IPS-18c (cell line): ENCODE results near the gene PLCB2.

Experiments used
- H3K4me3 ChIP-seq: 2 replicates; pipeline ENCODE4 v1.7.0; 2013; ENCODE audit warnings: low read depth, mild to moderate bottlenecking, low read length, moderate library complexity; ENCODE audit not compliant: insufficient read depth
- H3K9me3 ChIP-seq: one replicate; pipeline ENCODE4 v1.6.1; 2013; ENCODE audit warnings: mild to moderate bottlenecking, low read length, moderate library complexity; ENCODE audit not compliant: control insufficient read depth, insufficient read depth

Gene PLCB2

GRCh38 chr15:40285151-40285550, 22.6 kb downstream of the PLCB2 start:
- H3K4me3 ChIP-seq, result no peak overlapping the region
- no peaks in the 10 kb centered on the region for H3K9me3 ChIP-seq

- Histone ChIP-seq H3K4me3 (peak overlapping the region; percentile 57; the same call in 1 of the 2 replicates), H3K9me3 (no peaks in the 10 kb centered on the region)
Observed at GRCh38 chr15:40283615-40284300, 24.0 kb downstream of the PLCB2 start.

DNA sequence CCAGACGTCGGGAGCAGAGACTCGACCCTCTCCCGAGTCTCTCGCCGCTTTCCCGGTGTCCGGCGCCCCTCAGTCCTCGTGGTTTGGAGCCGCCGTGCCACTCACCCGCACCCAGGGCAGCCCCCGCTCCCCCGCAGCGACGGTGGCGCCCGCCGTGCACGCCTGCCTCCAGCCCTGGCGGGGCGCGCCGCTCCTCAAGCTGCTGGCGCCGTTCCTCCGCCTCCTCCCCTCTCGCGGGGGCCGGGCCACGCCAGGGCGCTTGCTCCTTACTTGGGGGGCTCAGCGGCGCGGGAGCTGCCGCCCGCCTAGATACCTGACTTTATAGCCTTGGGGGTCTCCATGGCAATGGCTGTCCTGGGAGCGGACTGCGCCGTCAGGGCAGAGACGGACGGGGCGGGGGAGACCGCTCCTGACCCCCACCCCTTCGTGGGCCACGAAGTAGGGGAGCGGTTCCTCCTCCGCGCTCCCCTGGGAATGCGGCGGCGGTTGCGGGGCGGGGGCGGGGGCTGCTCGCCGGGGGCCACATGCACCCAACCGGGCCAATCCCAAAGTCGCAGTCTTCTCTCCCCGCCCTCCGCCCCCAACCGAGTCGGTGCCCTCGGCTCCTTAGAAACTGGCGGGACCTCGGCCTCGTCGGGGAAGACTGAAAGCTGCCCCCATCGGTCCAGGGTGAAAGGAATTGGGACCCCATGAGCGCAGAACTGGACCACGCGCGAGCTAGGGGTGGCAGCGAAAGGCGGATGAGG, 24.7 kb downstream of the PLCB2 start, which contains the start of gene ANKRD63:
TSS of gene ANKRD63 (minus strand) at position 196 of the 746 bp plus-strand sequence. CDS start 478 bp downstream, outside the sequence.
- Histone ChIP-seq H3K4me3 (peak within 1 kb of the TSS; percentile 57), H3K9me3 (no peaks in the 10 kb centered on the region)

DNA sequence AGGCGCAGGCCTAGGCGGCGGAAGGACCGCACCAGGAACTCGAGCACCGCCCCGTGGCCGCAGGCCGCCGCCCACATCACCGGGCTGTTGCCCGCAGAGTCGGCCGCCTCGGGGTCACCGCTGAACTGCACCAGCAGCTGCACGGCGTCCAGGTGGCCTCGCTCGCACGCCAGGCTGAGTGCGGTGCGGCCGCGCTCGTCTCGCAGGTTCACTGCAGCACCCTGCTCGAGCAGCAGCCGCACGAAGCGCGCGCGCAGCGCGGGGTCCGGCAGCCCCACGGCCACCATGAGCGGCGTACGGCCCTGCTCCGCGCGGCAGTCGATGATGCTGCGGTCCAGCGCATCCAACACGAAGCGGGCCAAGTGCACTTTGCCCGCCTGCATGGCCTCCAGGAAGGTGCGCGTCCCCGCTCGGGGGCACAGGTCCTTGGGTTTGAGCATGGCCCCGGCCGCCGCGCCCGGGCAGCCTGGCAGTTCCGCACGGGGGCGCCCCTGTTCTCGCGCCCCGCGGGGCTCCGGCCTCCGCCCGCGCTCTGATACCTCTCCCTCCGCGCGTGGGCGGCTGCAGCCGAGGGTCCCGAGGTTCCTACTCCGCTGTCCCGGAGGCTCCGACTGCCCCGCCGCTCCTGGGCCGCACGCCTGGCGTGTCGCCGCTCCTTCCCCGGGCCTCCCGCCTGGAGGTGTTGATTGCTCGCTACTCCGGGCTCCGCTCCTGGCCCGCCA, 25.4 kb downstream of the PLCB2 start:
- peak overlapping the region; percentile 57 for H3K4me3 ChIP-seq

DNA sequence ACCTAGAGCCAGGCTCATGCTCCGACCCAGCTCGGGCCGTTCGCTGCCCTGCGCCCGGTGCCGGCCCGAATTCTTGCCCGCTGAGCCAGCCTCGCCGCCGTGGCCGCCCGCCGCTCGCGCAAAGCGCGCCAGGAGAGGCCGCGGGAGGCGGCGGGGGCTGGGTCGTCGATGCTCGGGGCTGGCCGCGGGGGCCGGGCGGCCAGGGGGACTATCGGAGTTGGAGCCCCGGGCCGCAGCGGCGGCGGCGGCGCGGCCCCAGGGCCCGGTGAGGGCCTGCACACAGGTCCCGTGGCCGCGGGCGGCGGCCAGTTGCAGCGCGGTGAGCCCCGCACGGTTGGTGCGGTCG, 26.0 kb downstream of the PLCB2 start:
- H3K4me3 ChIP-seq, result peak overlapping the region; percentile 57

More for the DNA sequence above, 25.4 kb downstream of the PLCB2 start:
- no peaks in the 10 kb centered on the region for H3K9me3 ChIP-seq

DNA sequence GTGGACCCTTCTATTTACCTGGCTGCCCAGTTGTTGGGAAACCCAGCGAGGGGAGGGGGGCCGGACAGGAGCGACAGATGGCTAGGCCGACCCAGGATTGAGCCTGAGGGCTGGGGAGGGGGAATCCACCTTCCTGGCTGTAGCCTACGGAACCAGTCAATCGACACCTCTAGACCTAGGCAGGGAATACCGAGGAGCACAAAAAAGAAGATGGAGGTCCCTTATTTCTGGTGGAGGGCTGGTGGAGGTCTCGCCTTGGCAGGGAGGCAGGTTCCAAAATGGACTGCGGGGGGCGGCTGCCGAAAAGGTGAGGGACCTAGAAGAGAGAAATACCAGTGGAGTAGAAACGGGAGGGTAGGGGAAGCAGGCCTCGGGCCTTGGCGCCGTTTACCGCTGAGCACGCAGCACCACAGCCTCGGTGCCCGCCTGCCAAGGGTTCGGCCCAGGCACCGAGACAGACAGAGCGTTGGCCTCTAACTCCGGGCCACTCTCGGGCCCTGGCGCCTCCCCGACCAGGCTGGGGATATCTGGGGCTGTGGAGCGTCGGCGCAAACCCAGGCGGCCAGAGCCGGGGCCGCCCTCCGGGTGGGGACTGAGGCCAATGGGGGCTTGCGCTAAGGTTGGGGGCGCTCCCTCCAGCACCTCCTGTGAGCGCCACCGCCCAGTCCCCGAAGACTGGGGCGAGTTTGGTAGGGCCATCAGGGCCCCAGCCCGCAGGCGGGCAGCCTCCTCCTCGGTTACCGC, 26.5 kb downstream of the PLCB2 start:
- Histone ChIP-seq H3K9me3 (no peaks in the 10 kb centered on the region), H3K4me3 (peak overlapping the region; percentile 36)

More for the DNA sequence above, 26.0 kb downstream of the PLCB2 start:
- H3K9me3 ChIP-seq, result no peaks in the 10 kb centered on the region

DNA sequence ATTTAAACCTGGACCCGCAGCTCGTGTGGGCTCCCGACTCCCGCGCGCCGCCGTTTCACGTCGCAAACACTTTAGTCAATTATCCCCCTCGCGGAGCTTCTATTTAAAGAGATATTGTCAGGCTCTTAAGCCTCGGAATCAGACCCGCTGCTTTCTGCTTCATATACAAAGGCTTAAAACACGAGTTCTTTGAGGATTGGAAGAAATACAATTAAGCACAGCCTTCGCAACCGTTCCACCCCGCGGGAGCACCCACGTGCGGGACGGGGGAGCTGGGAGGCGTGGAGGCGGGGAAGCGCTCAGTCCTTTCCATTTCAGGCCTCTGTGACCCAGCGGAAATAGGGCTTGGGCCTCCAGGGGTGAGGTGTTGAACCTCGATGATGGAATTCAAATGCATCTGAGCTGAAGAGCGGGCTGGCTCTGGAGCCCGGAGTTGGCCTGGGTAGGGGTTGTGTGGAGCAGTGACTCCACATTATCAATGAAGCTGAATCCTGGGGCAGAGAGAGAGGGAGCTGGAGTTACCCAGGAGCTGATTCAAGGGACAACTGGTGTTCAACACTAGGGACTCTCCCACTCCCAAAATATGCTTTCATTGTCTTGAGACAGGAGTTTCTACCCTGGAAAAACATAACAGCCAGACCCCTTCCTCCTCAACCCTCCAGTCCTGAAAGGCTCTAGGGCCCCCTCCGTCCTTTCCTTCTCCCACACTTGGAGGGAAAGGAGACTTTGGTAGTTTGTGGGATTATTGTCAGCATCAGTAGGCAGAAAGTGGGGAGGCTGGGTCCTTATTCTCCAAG, 27.3 kb downstream of the PLCB2 start:
- H3K4me3 ChIP-seq, result peak overlapping the region; percentile 41
- H3K9me3 ChIP-seq, result no peaks in the 10 kb centered on the region

GRCh38 chr15:40279437-40280141, 28.1 kb downstream of the PLCB2 start:
- no peaks in the 10 kb centered on the region for H3K9me3 ChIP-seq
- peak overlapping the region; percentile 41; the same call in 1 of the 2 replicates for H3K4me3 ChIP-seq

- Histone ChIP-seq H3K4me3 (no peak overlapping the region), H3K9me3 (no peaks in the 10 kb centered on the region)
Observed at GRCh38 chr15:40278026-40278425, 29.7 kb downstream of the PLCB2 start.

DNA sequence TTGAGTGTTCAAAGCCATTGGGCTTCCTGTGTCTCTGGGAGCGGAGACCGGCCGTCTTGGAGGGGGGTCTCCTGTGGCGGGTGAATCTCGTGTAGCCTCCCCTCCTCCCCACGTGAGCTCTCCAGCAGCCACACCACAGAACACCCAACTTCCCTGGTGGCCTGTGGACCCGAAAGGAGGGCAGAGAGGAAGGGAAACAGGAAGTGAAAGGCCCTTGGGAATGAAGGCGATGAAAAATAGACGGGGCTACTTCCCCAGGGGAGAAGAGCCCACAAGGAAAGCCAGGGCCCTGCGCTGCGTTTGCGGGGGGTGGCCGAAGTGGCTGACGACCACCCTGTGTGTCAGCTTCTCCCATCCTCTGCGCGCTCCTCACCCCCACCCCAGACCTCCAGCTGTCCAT, 30.3 kb downstream of the PLCB2 start:
- no peak overlapping the region; the same call in 1 of the 2 replicates for H3K4me3 ChIP-seq

DNA sequence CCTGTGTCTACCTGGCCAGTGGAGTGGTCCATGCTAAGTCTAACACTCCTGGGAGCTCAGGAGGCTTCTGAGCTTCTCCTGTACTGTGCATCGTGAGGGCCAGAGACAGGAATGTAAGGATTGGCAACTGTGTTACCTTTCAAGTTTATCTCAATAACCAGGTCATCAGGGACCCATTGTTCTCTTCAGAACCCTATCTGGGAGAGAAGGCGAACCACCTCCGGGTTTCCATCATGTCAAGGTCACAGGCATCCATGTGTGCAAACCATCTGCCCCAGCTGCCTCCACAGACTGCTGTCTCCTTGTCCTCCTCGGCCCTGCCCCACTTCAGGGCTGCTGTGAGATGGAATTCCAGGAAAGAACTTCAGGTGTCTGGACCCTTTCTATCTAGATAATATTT, 30.8 kb downstream of the PLCB2 start:
- Histone ChIP-seq H3K9me3 (no peaks in the 10 kb centered on the region), H3K4me3 (no peak overlapping the region)

More for the DNA sequence above, 30.3 kb downstream of the PLCB2 start:
- H3K9me3 ChIP-seq, result no peaks in the 10 kb centered on the region

DNA sequence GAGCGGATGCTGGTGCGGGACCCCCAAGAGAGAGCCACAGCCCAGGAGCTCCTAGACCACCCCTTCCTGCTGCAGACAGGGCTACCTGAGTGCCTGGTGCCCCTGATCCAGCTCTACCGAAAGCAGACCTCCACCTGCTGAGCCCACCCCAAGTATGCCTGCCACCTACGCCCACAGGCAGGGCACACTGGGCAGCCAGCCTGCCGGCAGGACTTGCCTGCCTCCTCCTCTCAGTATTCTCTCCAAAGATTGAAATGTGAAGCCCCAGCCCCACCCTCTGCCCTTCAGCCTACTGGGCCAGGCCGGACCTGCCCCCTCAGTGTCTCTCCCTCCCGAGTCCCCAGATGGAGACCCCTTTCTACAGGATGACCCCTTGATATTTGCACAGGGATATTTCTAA, 31.8 kb downstream of the PLCB2 start:
- H3K9me3 ChIP-seq, result no peaks in the 10 kb centered on the region
- no peak overlapping the region for H3K4me3 ChIP-seq

GRCh38 chr15:40275523-40275922, 32.2 kb downstream of the PLCB2 start:
- Histone ChIP-seq H3K9me3 (no peaks in the 10 kb centered on the region), H3K4me3 (no peak overlapping the region)

- no peaks in the 10 kb centered on the region for H3K9me3 ChIP-seq
Observed at GRCh38 chr15:40274350-40275274, 33.1 kb downstream of the PLCB2 start.

GRCh38 chr15:40273428-40273827, 34.3 kb downstream of the PLCB2 start:
- no peak overlapping the region for H3K4me3 ChIP-seq
- no peaks in the 10 kb centered on the region for H3K9me3 ChIP-seq

More at GRCh38 chr15:40274350-40275274, 33.1 kb downstream of the PLCB2 start:
- no peak overlapping the region for H3K4me3 ChIP-seq
